Measurements from ENCODE around the gene GPC6.
"Not testable (repeated sequence)": the region's sequence is repeated elsewhere in the genome, so short reads cannot be mapped to it uniquely, and the experiment has no call there.

The GPC6 gene

DNA sequence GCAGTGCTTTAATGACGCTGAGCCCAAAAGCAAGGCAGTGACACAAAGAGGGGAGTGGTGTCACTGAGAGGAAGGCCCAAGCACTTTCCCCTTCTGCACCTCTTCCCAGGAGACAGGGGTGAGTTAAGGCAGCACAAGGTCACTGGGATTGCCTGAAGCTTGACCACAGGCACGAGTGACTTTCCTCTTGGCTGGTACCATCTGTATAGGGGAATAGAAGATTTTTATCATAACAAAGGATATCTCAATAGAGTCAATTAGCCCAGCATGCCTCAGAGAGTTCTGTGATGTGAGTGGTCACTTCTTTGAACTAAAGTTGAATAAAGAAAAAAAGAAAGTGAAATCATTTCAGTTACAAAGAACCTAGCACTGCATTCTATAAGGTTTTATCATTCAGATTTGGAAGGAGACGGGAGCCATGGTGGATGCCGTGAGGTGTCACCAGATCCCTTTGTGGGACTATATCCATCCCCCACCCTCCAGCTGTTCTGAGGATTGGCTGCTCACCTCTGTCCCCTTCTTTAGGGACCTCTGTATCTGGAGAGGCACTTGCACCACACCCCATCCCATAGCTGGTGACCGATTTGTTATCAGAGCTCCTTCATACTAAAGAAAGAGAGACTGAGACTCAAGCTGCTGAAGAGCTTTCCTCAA is 961.7 kb downstream of the GPC6 start:
- DNase-seq = no peak

- DNase-seq = peak; percentile 15 to 34 (median 27)
Observed at GRCh38 chr13:94192431-94192975, 965.9 kb downstream of the GPC6 start.

DNA sequence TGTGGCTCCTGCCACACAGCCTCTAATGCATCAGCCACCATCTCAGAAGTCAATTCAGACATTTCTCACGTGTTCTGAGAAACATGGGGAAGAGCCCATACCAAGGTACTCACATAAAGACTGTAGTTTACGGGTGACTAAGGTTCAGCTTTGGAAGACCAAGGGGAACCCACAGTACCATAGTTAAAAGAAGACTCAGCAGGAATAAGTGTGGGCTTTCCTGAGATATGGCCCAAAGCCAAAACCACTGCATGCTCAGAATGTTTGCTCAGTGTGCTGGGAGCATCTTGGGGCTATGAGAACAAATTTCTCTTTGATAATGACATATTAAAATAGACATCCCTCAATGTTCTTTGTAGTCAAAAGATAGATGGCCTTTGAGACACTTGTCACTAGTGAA is 969.1 kb downstream of the GPC6 start:
- DNase-seq = no peak

DNA sequence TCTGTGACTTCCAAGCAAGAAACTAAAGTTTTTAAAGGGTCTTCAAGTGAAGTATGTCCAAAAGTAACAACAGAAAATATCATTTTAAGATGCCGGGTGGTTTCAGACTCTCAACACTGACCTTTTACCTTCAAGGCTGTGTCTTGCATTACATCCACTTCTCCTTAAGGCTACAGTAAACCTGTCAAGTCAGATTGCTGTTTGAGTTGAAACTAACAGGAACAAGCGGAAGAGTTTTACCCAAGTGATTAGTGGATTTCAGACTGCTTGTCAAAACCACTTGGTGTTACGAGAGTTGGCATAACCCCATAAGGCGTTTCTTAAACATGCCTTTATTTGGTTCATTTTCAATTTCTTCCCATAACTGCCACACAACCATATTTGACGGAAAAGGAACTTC is 969.8 kb downstream of the GPC6 start:
- no peak for DNase-seq

- no peak for DNase-seq
Observed at GRCh38 chr13:94198681-94199080, 972.1 kb downstream of the GPC6 start.

GRCh38 chr13:94199135-94199534 is 972.5 kb downstream of the GPC6 start:
- no peak for DNase-seq

GRCh38 chr13:94201022-94201421 is 974.4 kb downstream of the GPC6 start:
- DNase-seq = no peak

- no peak for DNase-seq
Observed at GRCh38 chr13:94204163-94204562, 977.6 kb downstream of the GPC6 start.

DNA sequence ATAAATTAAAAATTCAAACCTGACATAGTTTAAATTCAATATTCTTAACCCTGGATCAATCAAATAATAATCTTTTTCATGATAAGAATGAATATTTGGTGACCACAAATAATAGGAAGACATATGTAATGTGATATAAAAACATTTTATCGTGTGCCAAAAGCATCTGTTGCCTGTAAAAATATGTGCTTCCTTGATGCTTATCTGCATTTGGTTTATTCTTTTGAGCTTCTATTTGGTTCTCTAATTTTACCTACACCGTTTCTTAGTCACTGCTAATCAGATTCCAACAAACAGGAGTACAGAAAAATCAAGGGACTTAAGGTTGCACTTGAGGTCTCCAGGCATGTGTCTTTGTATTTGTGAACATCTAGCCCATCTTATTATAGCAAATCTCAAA is 978.3 kb downstream of the GPC6 start:
- DNase-seq = no peak

- DNase-seq = no peak
Observed at GRCh38 chr13:94205896-94206295, 979.3 kb downstream of the GPC6 start.

DNA sequence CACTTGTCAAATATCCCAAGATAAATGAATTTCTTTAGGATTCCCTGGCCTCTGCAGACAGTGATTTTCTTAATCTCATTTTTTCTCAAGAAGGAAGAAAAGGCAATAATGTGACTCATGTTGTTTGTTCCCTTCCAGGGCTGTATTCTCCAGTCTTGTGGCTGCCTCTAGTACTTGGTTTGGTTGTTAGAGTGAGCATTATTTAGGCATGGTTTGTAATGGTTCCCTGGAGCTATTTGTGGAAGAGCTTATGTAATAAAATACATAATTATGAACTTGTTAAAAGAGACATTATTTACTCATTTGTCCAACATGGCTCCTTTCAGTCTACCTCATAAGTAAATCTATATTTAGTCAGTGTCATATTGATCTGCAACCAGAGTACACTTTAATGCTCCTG is 982.5 kb downstream of the GPC6 start:
- DNase-seq = no peak

DNA sequence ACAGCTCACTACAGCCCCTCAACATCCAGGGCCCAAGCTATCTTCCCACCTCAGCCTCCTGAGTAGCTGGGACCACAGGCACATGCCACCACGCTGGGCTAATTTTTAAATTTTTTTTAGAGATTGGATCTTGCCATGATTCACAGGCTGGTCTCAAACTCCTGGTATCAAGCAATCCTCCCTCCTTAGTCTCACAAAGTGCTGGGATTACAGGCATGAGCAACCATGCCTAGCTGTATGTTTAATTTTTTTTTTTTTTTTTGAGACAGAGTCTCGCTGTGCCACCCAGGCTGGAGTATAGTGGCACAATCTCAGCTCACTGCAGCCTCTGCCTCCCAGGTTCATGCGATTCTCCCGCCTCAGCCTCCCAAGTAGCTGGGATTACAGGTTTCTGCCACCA is 983.3 kb downstream of the GPC6 start:
- DNase-seq = not testable (repeated sequence)

- no peak for DNase-seq
Observed at GRCh38 chr13:94210816-94211215, 984.2 kb downstream of the GPC6 start.

GRCh38 chr13:94212196-94212595 is 985.6 kb downstream of the GPC6 start:
- no peak for DNase-seq

- DNase-seq = no peak
Observed at GRCh38 chr13:94214121-94214520, 987.5 kb downstream of the GPC6 start.

DNA sequence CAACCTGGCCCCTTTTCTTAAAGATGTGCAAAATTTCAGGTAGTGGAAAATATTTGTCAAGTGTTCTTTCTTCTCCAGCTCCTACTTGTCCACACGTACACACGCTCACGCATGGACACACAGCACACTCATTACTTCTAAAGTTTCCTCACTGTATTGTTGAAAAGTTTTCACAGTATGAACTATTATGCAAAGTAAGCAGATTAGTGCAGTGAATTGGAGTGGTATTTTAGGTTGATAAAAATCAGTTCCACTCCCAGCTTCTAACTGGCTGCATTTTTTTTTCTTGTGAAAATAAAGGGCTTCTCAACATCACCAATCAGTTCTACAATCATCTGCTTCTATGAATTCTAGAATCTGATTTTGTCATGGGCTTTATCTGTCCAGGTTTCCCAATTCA is 988.4 kb downstream of the GPC6 start:
- DNase-seq = no peak

GRCh38 chr13:94216476-94216875 is 989.9 kb downstream of the GPC6 start:
- no peak for DNase-seq

DNA sequence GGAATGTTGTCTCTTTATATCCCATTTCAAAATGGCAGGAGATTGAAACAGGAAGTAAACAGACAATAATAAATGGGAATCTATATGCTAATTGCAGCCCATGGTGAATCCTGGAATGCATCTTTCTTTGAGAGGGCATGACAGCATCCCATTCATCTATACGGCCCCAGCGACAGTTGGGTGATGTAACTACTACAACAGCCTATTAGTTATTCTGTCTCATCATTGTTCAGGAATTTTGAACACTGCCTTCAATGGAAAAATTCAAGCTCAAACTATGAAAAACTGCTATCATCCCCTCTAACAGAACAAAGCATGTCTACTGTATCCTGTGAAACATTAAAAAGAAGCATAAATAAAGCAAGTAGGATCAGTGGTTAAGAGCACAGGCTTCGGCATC is 990.8 kb downstream of the GPC6 start:
- DNase-seq = no peak

GRCh38 chr13:94218537-94218936 is 991.9 kb downstream of the GPC6 start:
- no peak for DNase-seq

GRCh38 chr13:94218951-94219350 is 992.3 kb downstream of the GPC6 start:
- DNase-seq = no peak

DNA sequence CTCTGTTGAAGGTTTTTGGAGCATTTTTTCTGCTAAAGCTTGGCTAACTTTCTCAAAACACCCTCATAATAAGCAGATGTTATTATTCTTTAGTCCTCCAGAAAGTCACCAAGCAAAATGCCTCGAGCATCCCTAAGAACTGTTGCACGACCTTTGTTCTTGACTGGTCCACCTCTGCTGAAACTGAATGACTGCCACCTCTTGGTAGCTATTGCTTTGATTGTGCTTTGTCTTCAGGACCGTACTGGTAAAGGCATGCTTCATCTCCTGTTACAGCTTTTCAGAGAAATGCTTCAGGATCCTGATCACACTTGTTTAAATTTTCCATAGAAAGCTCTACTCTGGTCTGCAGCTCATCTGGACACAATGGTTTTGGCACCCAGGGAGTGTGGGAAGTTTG is 998.1 kb downstream of the GPC6 start:
- no peak for DNase-seq

- no peak for DNase-seq
Observed at GRCh38 chr13:94227255-94227879, 1000.8 kb downstream of the GPC6 start.

DNA sequence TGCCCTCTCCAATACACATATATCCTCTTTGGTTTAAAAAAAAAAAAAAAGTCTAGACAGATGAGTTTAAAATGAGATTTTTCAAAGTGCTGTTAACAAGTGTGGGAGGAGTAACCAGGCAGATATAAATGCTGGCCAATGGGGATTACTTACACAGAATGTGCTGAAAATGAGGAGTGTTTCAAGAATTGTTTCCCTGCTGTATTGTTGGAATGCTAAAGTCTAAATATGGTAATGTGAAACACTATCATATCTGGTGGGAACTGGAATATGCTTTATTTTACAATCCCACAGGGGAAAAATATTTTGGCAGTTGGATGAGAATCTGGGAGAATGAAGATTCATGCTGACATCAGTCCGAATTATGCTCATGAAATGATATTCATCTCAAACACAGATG is 1002.2 kb downstream of the GPC6 start:
- DNase-seq = no peak

GRCh38 chr13:94232161-94232950 is 1005.7 kb downstream of the GPC6 start:
- no peak for DNase-seq
